ENCODE data around the gene DCAF12. TPM values are rescaled to one million over a fixed set of nuclear protein-coding genes. Genes with fewer than 3 reads are reported as not detected.

The DCAF12 gene
- total and polyA plus RNA-seq, 2 donors (not counting 1 experiment from before 2014, with no cell fraction given), result 1.1 to 1.9 TPM

GRCh38 chr9:34154057-34154456 lies 27.6 kb upstream of the DCAF12 start:
- ChIA-PET POLR2A (no interaction called here), CTCF (interaction anchor here (0.7 to 1.4 kb wide), 3 partner anchors 13 to 143 kb away, joined by 3 to 8 read pairs (median 4); no protein-coding TSS in a partner anchor)
- H3K4me2 ChIP-seq (replicated peaks; ENCODE audit: low read depth, low read length, poor library complexity, severe bottlenecking), result no peak overlapping the region
- H2AFZ ChIP-seq (ENCODE audit: insufficient read depth, low read depth, low read length, poor library complexity, severe bottlenecking), result no peak overlapping the region
- no CpG with 5 or more reads among the region's 1 CpG for WGBS (ENCODE audit: insufficient coverage)
- H3K4me1 Mint-ChIP-seq, result no peaks in the 10 kb centered on the region
- intact Hi-C loops (cut with micrococcal nuclease), result no loop called here
- ATAC-seq (ENCODE audit: low read depth), result no peak
- no peaks in the 10 kb centered on the region for H4K20me1 ChIP-seq (ENCODE audit: control insufficient read depth, insufficient read depth, low read length, poor library complexity, severe bottlenecking)
- no peak overlapping the region for H3K27ac ChIP-seq (ENCODE audit: low read length in 2 of 2)
- H3K27me3 Mint-ChIP-seq, result peaks cover 45% of the 10 kb centered on the region
- no peaks in the 10 kb centered on the region for H3K9me3 Mint-ChIP-seq (ENCODE audit: insufficient read depth)
- no peaks in the 10 kb centered on the region for H3K36me3 ChIP-seq (replicated peaks in 1 of 2; ENCODE audit: control extremely low read depth in 1 of 2, control insufficient read depth in 1 of 2, extremely low read depth in 1 of 2, insufficient read depth in 2 of 2, low read length in 1 of 2)
- H3K27me3 ChIP-seq (replicated peaks in 1 of 4; ENCODE audit: control extremely low read depth in 1 of 4, control insufficient read depth in 3 of 4, insufficient read depth in 4 of 4, low read length in 3 of 4), result peaks cover 0 to 63% (median 25%) of the 10 kb centered on the region in 4 experiments
- no peak for TF ChIP-seq EZH2 (IDR thresholded peaks at IDR 0.05; ENCODE audit: borderline replicate concordance, insufficient read depth, low read depth, low read length, poor library complexity, severe bottlenecking)
- TF ChIP-seq, protein P1, sequence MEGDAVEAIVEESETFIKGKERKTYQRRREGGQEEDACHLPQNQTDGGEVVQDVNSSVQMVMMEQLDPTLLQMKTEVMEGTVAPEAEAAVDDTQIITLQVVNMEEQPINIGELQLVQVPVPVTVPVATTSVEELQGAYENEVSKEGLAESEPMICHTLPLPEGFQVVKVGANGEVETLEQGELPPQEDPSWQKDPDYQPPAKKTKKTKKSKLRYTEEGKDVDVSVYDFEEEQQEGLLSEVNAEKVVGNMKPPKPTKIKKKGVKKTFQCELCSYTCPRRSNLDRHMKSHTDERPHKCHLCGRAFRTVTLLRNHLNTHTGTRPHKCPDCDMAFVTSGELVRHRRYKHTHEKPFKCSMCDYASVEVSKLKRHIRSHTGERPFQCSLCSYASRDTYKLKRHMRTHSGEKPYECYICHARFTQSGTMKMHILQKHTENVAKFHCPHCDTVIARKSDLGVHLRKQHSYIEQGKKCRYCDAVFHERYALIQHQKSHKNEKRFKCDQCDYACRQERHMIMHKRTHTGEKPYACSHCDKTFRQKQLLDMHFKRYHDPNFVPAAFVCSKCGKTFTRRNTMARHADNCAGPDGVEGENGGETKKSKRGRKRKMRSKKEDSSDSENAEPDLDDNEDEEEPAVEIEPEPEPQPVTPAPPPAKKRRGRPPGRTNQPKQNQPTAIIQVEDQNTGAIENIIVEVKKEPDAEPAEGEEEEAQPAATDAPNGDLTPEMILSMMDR (IDR thresholded peaks at IDR 0.05), result no peak
- H3K4me3 Mint-ChIP-seq, result no peak overlapping the region
- H3K9me3 ChIP-seq (ENCODE audit: control extremely low read depth in 1 of 3, control insufficient read depth in 2 of 3, insufficient read depth in 1 of 3, low read length in 2 of 3), result peaks cover 0 to 4% (median 0%) of the 10 kb centered on the region in 3 donors
- H3K4me1 ChIP-seq (ENCODE audit: control insufficient read depth in 2 of 2, insufficient read depth in 2 of 2, low read length in 2 of 2), result no peaks in the 10 kb centered on the region
- DNase-seq, result no peak
- no peak overlapping the region for H3K27ac Mint-ChIP-seq
- H3K9ac ChIP-seq (ENCODE audit: low read length), result no peak overlapping the region
- H3K79me2 ChIP-seq (ENCODE audit: control insufficient read depth, insufficient read depth, low read length), result no peaks in the 10 kb centered on the region
- H3K4me3 ChIP-seq (ENCODE audit: control extremely low read depth in 1 of 5, extremely low read depth in 1 of 5, insufficient read depth in 1 of 5, low read depth in 2 of 5, low read length in 4 of 5), result no peak overlapping the region

DNA sequence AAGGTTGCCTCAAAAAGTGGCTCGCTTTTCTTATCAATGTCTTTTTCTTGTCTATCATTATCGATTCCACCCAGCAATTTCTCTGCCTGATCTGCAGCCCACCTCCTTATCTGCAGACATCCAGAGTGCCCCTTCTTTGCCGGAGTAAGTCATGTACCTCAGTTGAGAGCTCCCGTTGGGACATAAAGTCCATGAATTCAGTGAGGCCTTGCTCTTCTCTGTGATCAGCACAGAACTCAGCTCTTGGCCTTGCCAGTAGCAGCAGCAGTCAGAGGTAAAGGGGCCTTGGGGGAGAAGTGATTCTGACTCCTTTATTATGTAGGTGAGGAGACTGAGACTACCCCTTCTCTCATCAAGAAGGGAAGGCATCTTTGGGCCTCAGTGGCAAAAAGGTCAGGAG lies 24.9 kb upstream of the DCAF12 start:
- CTCF ChIA-PET, result no interaction called here
- POLR2A ChIA-PET, result no interaction called here
- TF ChIP-seq EZH2 (IDR thresholded peaks at IDR 0.05; ENCODE audit: borderline replicate concordance, insufficient read depth, low read depth, low read length, poor library complexity, severe bottlenecking), result no peak
- TF ChIP-seq, protein P1 (IDR thresholded peaks at IDR 0.05), result no peak
- H3K4me3 Mint-ChIP-seq, result no peak overlapping the region
- H4K20me1 ChIP-seq (ENCODE audit: control insufficient read depth, insufficient read depth, low read length, poor library complexity, severe bottlenecking), result no peaks in the 10 kb centered on the region
- H3K27me3 Mint-ChIP-seq, result peaks cover 48% of the 10 kb centered on the region
- WGBS (ENCODE audit: insufficient coverage), result 100% methylated on average over 4 of the region's 4 CpGs
- no peaks in the 10 kb centered on the region for H3K79me2 ChIP-seq (ENCODE audit: control insufficient read depth, insufficient read depth, low read length)
- H3K27me3 ChIP-seq (replicated peaks in 1 of 4; ENCODE audit: control extremely low read depth in 1 of 4, control insufficient read depth in 3 of 4, insufficient read depth in 4 of 4, low read length in 3 of 4), result peaks cover 0 to 60% (median 23%) of the 10 kb centered on the region in 4 experiments
- intact Hi-C loops (cut with micrococcal nuclease), result no loop called here
- H3K4me1 ChIP-seq (ENCODE audit: control insufficient read depth in 2 of 2, insufficient read depth in 2 of 2, low read length in 2 of 2), result no peaks in the 10 kb centered on the region
- no peak overlapping the region for H3K27ac Mint-ChIP-seq
- H3K9ac ChIP-seq (ENCODE audit: low read length), result no peak overlapping the region
- H3K27ac ChIP-seq (ENCODE audit: low read length in 2 of 2), result no peak overlapping the region
- no peaks in the 10 kb centered on the region for H3K4me1 Mint-ChIP-seq
- no peak overlapping the region for H3K4me2 ChIP-seq (replicated peaks; ENCODE audit: low read depth, low read length, poor library complexity, severe bottlenecking)
- H3K4me3 ChIP-seq (ENCODE audit: control extremely low read depth in 1 of 5, extremely low read depth in 1 of 5, insufficient read depth in 1 of 5, low read depth in 2 of 5, low read length in 4 of 5), result no peak overlapping the region
- peaks cover 0 to 12% (median 0%) of the 10 kb centered on the region in 3 donors for H3K9me3 ChIP-seq (ENCODE audit: control extremely low read depth in 1 of 3, control insufficient read depth in 2 of 3, insufficient read depth in 1 of 3, low read length in 2 of 3)
- no peak for DNase-seq
- no peaks in the 10 kb centered on the region for H3K36me3 ChIP-seq (replicated peaks in 1 of 2; ENCODE audit: control extremely low read depth in 1 of 2, control insufficient read depth in 1 of 2, extremely low read depth in 1 of 2, insufficient read depth in 2 of 2, low read length in 1 of 2)
- H2AFZ ChIP-seq (ENCODE audit: insufficient read depth, low read depth, low read length, poor library complexity, severe bottlenecking), result no peak overlapping the region
- no peaks in the 10 kb centered on the region for H3K9me3 Mint-ChIP-seq (ENCODE audit: insufficient read depth)
- ATAC-seq (ENCODE audit: low read depth), result no peak
